SKM-1 treated with dmso at 0.1 percent for 144 hours (cell line): Measurements from ENCODE around the gene CEACAM4.
"Not testable (repeated sequence)": the region's sequence is repeated elsewhere in the genome, so short reads cannot be mapped to it uniquely, and the experiment has no call there.

ENCODE experiments used
- DNase-seq: peaks from one replicate; lab custom pipeline; 2025; ENCODE audit not compliant: unreplicated experiment; lab: John Stamatoyannopoulos, UW

CEACAM4 gene

GRCh38 chr19:41586064-41586463 lies 40.8 kb downstream of the CEACAM4 start:
- DNase-seq: no peak

GRCh38 chr19:41584931-41585330 lies 41.9 kb downstream of the CEACAM4 start:
- no peak for DNase-seq

- no peak for DNase-seq
Observed at GRCh38 chr19:41584260-41584810, 42.5 kb downstream of the CEACAM4 start.

GRCh38 chr19:41582577-41583182 lies 44.2 kb downstream of the CEACAM4 start:
- not testable (repeated sequence) for DNase-seq

- not testable (repeated sequence) for DNase-seq
Observed at GRCh38 chr19:41581068-41581467, 45.8 kb downstream of the CEACAM4 start.

- DNase-seq: no peak
Observed at GRCh38 chr19:41578886-41579285, 48.0 kb downstream of the CEACAM4 start.

GRCh38 chr19:41577833-41578232 lies 49.0 kb downstream of the CEACAM4 start:
- DNase-seq: no peak

GRCh38 chr19:41577144-41577830 lies 49.6 kb downstream of the CEACAM4 start:
- DNase-seq: no peak

- peak; percentile 55 for DNase-seq
Observed at GRCh38 chr19:41575998-41576397, 50.9 kb downstream of the CEACAM4 start, which contains the start of gene CEACAM21. Gene CEACAM21, plus strand, starts transcription at chr19:41576166. Its CDS starts 109 bp downstream, at chr19:41576275.

GRCh38 chr19:41570639-41571112 lies 56.2 kb downstream of the CEACAM4 start:
- DNase-seq: peak; percentile 81

GRCh38 chr19:41570179-41570578 lies 56.7 kb downstream of the CEACAM4 start:
- DNase-seq: no peak

GRCh38 chr19:41569481-41570150 lies 57.3 kb downstream of the CEACAM4 start:
- no peak for DNase-seq
